Fibroblast of skin of left quadriceps (primary cell): ENCODE results near the gene ZBTB47.

Experiments used
- DNase-seq, 2 experiments: peaks; one replicate each; pipeline ENCODE4 v3.0.0-alpha.2; 2013; ENCODE audit warnings: low read depth in 2 of 2

Gene ZBTB47

GRCh38 chr3:42699511-42699971 lies 46.0 kb downstream of the ZBTB47 start:
- no peak for DNase-seq

GRCh38 chr3:42700366-42701288 lies 47.1 kb downstream of the ZBTB47 start:
- no peak for DNase-seq

- DNase-seq, result no peak
Observed at GRCh38 chr3:42701371-42702065, 48.0 kb downstream of the ZBTB47 start.

GRCh38 chr3:42702066-42702951 lies 48.8 kb downstream of the ZBTB47 start, which contains the start of gene HHATL:
Gene HHATL, minus strand, starts transcription at chr3:42702798. Its CDS starts 1,972 bp downstream, at chr3:42700826.
- no peak for DNase-seq

- DNase-seq, result no peak
Observed at GRCh38 chr3:42702982-42703694, 49.6 kb downstream of the ZBTB47 start.

GRCh38 chr3:42703695-42704025 lies 50.2 kb downstream of the ZBTB47 start:
- DNase-seq, result no peak

GRCh38 chr3:42704136-42704841 lies 50.8 kb downstream of the ZBTB47 start:
- DNase-seq, result no peak

GRCh38 chr3:42705058-42705767 lies 51.7 kb downstream of the ZBTB47 start:
- DNase-seq, result no peak

- DNase-seq, result no peak
Observed at GRCh38 chr3:42705962-42706585, 52.6 kb downstream of the ZBTB47 start.

GRCh38 chr3:42706721-42707619 lies 53.5 kb downstream of the ZBTB47 start:
- DNase-seq, result no peak

GRCh38 chr3:42707620-42708355 lies 54.3 kb downstream of the ZBTB47 start:
- DNase-seq, result no peak

- DNase-seq, result no peak
Observed at GRCh38 chr3:42708611-42709151, 55.2 kb downstream of the ZBTB47 start.

GRCh38 chr3:42709621-42710020 lies 56.1 kb downstream of the ZBTB47 start:
- no peak for DNase-seq

GRCh38 chr3:42710323-42711021 lies 57.0 kb downstream of the ZBTB47 start:
- DNase-seq, result no peak

GRCh38 chr3:42711491-42712343 lies 58.2 kb downstream of the ZBTB47 start:
- no peak for DNase-seq

- no peak for DNase-seq
Observed at GRCh38 chr3:42712344-42712648, 58.8 kb downstream of the ZBTB47 start.
